ENCODE measurements around the gene PRKCZ.
"Not testable (repeated sequence)": the region's sequence is repeated elsewhere in the genome, so short reads cannot be mapped to it uniquely, and the experiment has no call there.

The PRKCZ gene

GRCh38 chr1:2114635-2115007 lies 64.4 kb downstream of the PRKCZ start:
- FAIRE-seq; DNase-seq (ENCODE audit: low spot score): not testable (repeated sequence)

GRCh38 chr1:2115008-2115641 lies 64.9 kb downstream of the PRKCZ start:
- FAIRE-seq (no peak), DNase-seq (ENCODE audit: low spot score) (no peak)

GRCh38 chr1:2115702-2116341 lies 65.6 kb downstream of the PRKCZ start:
- DNase-seq (ENCODE audit: low spot score) (no peak), FAIRE-seq (no peak)

- no peak for FAIRE-seq
Observed at GRCh38 chr1:2119886-2120285, 69.7 kb downstream of the PRKCZ start.

GRCh38 chr1:2121101-2121691 lies 71.0 kb downstream of the PRKCZ start:
- FAIRE-seq, result no peak
- DNase-seq (ENCODE audit: low spot score), result no peak

More at GRCh38 chr1:2119886-2120285, 69.7 kb downstream of the PRKCZ start:
- DNase-seq (ENCODE audit: low spot score), result no peak

GRCh38 chr1:2121794-2122193 lies 71.6 kb downstream of the PRKCZ start:
- not testable (repeated sequence) for FAIRE-seq; DNase-seq (ENCODE audit: low spot score)

GRCh38 chr1:2124446-2125198 lies 74.4 kb downstream of the PRKCZ start:
- no peak for DNase-seq (ENCODE audit: low spot score)
- no peak for FAIRE-seq

GRCh38 chr1:2125350-2126211 lies 75.4 kb downstream of the PRKCZ start:
- FAIRE-seq, result no peak
- DNase-seq (ENCODE audit: low spot score), result no peak

- no peak for FAIRE-seq
- DNase-seq (ENCODE audit: low spot score), result no peak
Observed at GRCh38 chr1:2126331-2127186, 76.3 kb downstream of the PRKCZ start.

GRCh38 chr1:2127187-2128145 lies 77.3 kb downstream of the PRKCZ start:
- no peak for FAIRE-seq

GRCh38 chr1:2128189-2128901 lies 78.1 kb downstream of the PRKCZ start:
- DNase-seq (ENCODE audit: low spot score) (no peak), FAIRE-seq (no peak)

More at GRCh38 chr1:2127187-2128145, 77.3 kb downstream of the PRKCZ start:
- DNase-seq (ENCODE audit: low spot score), result no peak

- no peak for DNase-seq (ENCODE audit: low spot score)
- FAIRE-seq, result no peak
Observed at GRCh38 chr1:2129256-2129943, 79.2 kb downstream of the PRKCZ start.

GRCh38 chr1:2130156-2130555 lies 79.9 kb downstream of the PRKCZ start:
- FAIRE-seq, result no peak
- no peak for DNase-seq (ENCODE audit: low spot score)

GRCh38 chr1:2130871-2131289 lies 80.7 kb downstream of the PRKCZ start:
- DNase-seq (ENCODE audit: low spot score) (no peak), FAIRE-seq (no peak)

- no peak for DNase-seq (ENCODE audit: low spot score)
- FAIRE-seq, result no peak
Observed at GRCh38 chr1:2132222-2133038, 82.2 kb downstream of the PRKCZ start.

- no peak for DNase-seq (ENCODE audit: low spot score)
- no peak for FAIRE-seq
Observed at GRCh38 chr1:2133039-2133878, 83.0 kb downstream of the PRKCZ start.
